H9 (cell line): Measurements from ENCODE around the gene MGRN1. TPM values are rescaled to one million over a fixed set of nuclear protein-coding genes. Genes with fewer than 3 reads are reported as not detected.

Source experiments
- DNase-seq: peaks from one replicate; pipeline ENCODE4 v3.0.0-alpha.2; 2017
- H2AFZ ChIP-seq: one replicate; pipeline ENCODE4 v1.6.1; 2013; ENCODE audit warnings: mild to moderate bottlenecking, low read length, control low read depth, moderate library complexity
- H2AK5ac ChIP-seq: 2 replicates; pipeline ENCODE4 v1.6.1; 2013; ENCODE audit warnings: low read length, control low read depth, mixed read lengths; ENCODE audit not compliant: insufficient read length
- H2BK120ac ChIP-seq: one replicate; pipeline ENCODE4 v1.6.1; 2013; ENCODE audit warnings: low read depth, mild to moderate bottlenecking, low read length, control low read depth, inconsistent platforms; ENCODE audit not compliant: poor library complexity, severe bottlenecking
- H2BK12ac ChIP-seq: 2 replicates; pipeline ENCODE4 v1.6.1; 2013; ENCODE audit warnings: low read length, control low read depth, mixed read lengths, low read depth; ENCODE audit not compliant: insufficient read length
- H2BK15ac ChIP-seq: 2 replicates; pipeline ENCODE4 v1.6.1; 2013; ENCODE audit warnings: low read depth, low read length, control low read depth
- H2BK20ac ChIP-seq: one replicate; pipeline ENCODE4 v1.6.1; 2013; ENCODE audit warnings: low read depth, mild to moderate bottlenecking, low read length, control low read depth, inconsistent platforms; ENCODE audit not compliant: poor library complexity, severe bottlenecking
- H2BK5ac ChIP-seq: 2 replicates; pipeline ENCODE4 v1.6.1; 2013; ENCODE audit warnings: low read length, control low read depth, mixed read lengths; ENCODE audit not compliant: insufficient read length
- H3K14ac ChIP-seq: 2 replicates; pipeline ENCODE4 v1.6.1; 2013; ENCODE audit warnings: low read length, control low read depth; ENCODE audit not compliant: insufficient read depth
- H3K18ac ChIP-seq: 2 replicates; pipeline ENCODE4 v1.6.1; 2013; ENCODE audit warnings: low read depth, mild to moderate bottlenecking, mixed read lengths, low read length, control low read depth; ENCODE audit not compliant: insufficient read length
- H3K23ac ChIP-seq: 2 replicates; pipeline ENCODE4 v1.6.1; 2013; ENCODE audit warnings: low read length, control low read depth, mixed read lengths, low read depth; ENCODE audit not compliant: insufficient read length
- H3K23me2 ChIP-seq: 2 replicates; pipeline ENCODE4 v1.6.1; 2013; ENCODE audit warnings: low read depth, mild to moderate bottlenecking, mixed read lengths, low read length, control low read depth; ENCODE audit not compliant: insufficient read length, poor library complexity, severe bottlenecking
- H3K27ac ChIP-seq: 2 replicates; pipeline ENCODE4 v1.5.1; 2013; ENCODE audit warnings: low read length, control low read depth, mixed read lengths, low read depth; ENCODE audit not compliant: insufficient read length
- H3K27me3 ChIP-seq: 2 replicates; pipeline ENCODE4 v1.6.1; 2013; ENCODE audit warnings: low read length, control low read depth, inconsistent platforms; ENCODE audit not compliant: insufficient read depth
- H3K4ac ChIP-seq: 2 replicates; pipeline ENCODE4 v1.6.1; 2013; ENCODE audit warnings: low read depth, mild to moderate bottlenecking, control low read depth, inconsistent platforms, low read length, moderate library complexity
- H3K4me1 ChIP-seq: 2 replicates; pipeline ENCODE4 v1.6.1; 2013; ENCODE audit warnings: low read length, control low read depth, inconsistent platforms; ENCODE audit not compliant: insufficient read depth
- H3K4me2 ChIP-seq: 2 replicates; pipeline ENCODE4 v1.6.1; 2013; ENCODE audit warnings: low read length, control low read depth, mixed read lengths; ENCODE audit not compliant: insufficient read length, insufficient read depth
- H3K56ac ChIP-seq: 2 replicates; pipeline ENCODE4 v1.6.1; 2013; ENCODE audit warnings: low read depth, mild to moderate bottlenecking, mixed read lengths, low read length, control low read depth; ENCODE audit not compliant: insufficient read length
- H3K79me1 ChIP-seq: 2 replicates; pipeline ENCODE4 v1.6.1; 2013; ENCODE audit warnings: low read depth, mild to moderate bottlenecking, moderate library complexity, low read length, control low read depth, inconsistent platforms; ENCODE audit not compliant: insufficient read depth, poor library complexity, severe bottlenecking
- H3K79me2 ChIP-seq: 2 replicates; pipeline ENCODE4 v1.6.1; 2013; ENCODE audit warnings: low read length, control low read depth, inconsistent platforms; ENCODE audit not compliant: insufficient read depth
- H3K9ac ChIP-seq: 2 replicates; pipeline ENCODE4 v1.6.1; 2013; ENCODE audit warnings: low read length, control low read depth, mixed read lengths; ENCODE audit not compliant: insufficient read length; ENCODE audit errors: extremely low read depth
- H3K9me3 ChIP-seq: one replicate; pipeline ENCODE4 v1.6.1; 2013; ENCODE audit warnings: low read depth, low read length, inconsistent platforms; ENCODE audit not compliant: control insufficient read depth
- H3T11ph ChIP-seq: one replicate; pipeline ENCODE4 v1.6.1; 2013; ENCODE audit warnings: mild to moderate bottlenecking, low read length, control low read depth, inconsistent platforms
- H4K20me1 ChIP-seq: one replicate; pipeline ENCODE4 v1.6.1; 2013; ENCODE audit not compliant: control insufficient read depth, insufficient read length, insufficient read depth
- H4K5ac ChIP-seq: 2 replicates; pipeline ENCODE4 v1.6.1; 2013; ENCODE audit warnings: low read depth, mild to moderate bottlenecking, mixed read lengths, low read length, control low read depth; ENCODE audit not compliant: insufficient read length
- H4K8ac ChIP-seq: replicated peaks from 2 replicates; pipeline ENCODE4 v1.6.1; 2013; ENCODE audit warnings: low read length, control low read depth, mixed read lengths, low read depth; ENCODE audit not compliant: insufficient read length
- H4K91ac ChIP-seq: 2 replicates; pipeline ENCODE4 v1.6.1; 2013; ENCODE audit warnings: low read depth, mild to moderate bottlenecking, moderate library complexity, mixed read lengths, low read length, control low read depth; ENCODE audit not compliant: insufficient read length
- H3K27ac Mint-ChIP-seq, 3 experiments: 2 replicates in 2 of 3; 3 replicates in 1 of 3; pipeline ENCODE4 v1.8.0; 2020 to 2021; ENCODE audit warnings: mixed read lengths in 3 of 3, mild to moderate bottlenecking in 1 of 3, moderate library complexity in 1 of 3
- H3K27me3 Mint-ChIP-seq: 2 replicates; pipeline ENCODE4 v1.8.0; 2021; ENCODE audit warnings: low read depth, mild to moderate bottlenecking, moderate library complexity, mixed read lengths
- H3K36me3 Mint-ChIP-seq, 3 experiments: 2 replicates in 2 of 3; 3 replicates in 1 of 3; pipeline ENCODE4 v1.8.0; 2020 to 2021; ENCODE audit warnings: low read depth in 3 of 3, mixed read lengths in 3 of 3; ENCODE audit not compliant: insufficient read depth in 1 of 3
- H3K4me1 Mint-ChIP-seq, 2 experiments: 2 replicates each; pipeline ENCODE4 v1.8.0; 2020; ENCODE audit warnings: mixed read lengths in 2 of 2
- H3K4me3 Mint-ChIP-seq, 2 experiments: 2 replicates in 1 of 2; 3 replicates in 1 of 2; pipeline ENCODE4 v1.8.0; 2020 to 2021; ENCODE audit warnings: mild to moderate bottlenecking in 2 of 2, mixed read lengths in 2 of 2, moderate library complexity in 1 of 2
- H3K9me3 Mint-ChIP-seq, 2 experiments: 2 replicates in 1 of 2; 3 replicates in 1 of 2; pipeline ENCODE4 v1.8.0; 2020; ENCODE audit warnings: mild to moderate bottlenecking in 2 of 2, mixed read lengths in 2 of 2, moderate library complexity in 1 of 2
- WGBS: extraction: QIAGEN DNeasy Blood & Tissue Kit; methylation state at CpG from one replicate; pipeline ENCODE4 v1.1.7; 2013; ENCODE audit warnings: missing lambda C conversion rate, low lambda C conversion rate, mixed read lengths; ENCODE audit not compliant: insufficient read length; ENCODE audit errors: extremely low coverage; 5-methylcytosine and 5-hydroxymethylcytosine counted together
- total RNA-seq: library from RNA; stranded (reverse); gene quantifications from 2 replicates; pipeline ENCODE4 v1.2.1, GENCODE V29; 2021
- TF ChIP-seq, protein P1 (sequence below): fragments of 200-600 bp; sonication (generic); conservative IDR thresholded peaks from 3 replicates; pipeline ENCODE4 v1.8.0; 2021; ENCODE audit warnings: antibody characterized with exemption, mild to moderate bottlenecking

MGRN1 gene
- total RNA-seq, 1 experiment from 2014 or later, result 91.6 TPM

DNA sequence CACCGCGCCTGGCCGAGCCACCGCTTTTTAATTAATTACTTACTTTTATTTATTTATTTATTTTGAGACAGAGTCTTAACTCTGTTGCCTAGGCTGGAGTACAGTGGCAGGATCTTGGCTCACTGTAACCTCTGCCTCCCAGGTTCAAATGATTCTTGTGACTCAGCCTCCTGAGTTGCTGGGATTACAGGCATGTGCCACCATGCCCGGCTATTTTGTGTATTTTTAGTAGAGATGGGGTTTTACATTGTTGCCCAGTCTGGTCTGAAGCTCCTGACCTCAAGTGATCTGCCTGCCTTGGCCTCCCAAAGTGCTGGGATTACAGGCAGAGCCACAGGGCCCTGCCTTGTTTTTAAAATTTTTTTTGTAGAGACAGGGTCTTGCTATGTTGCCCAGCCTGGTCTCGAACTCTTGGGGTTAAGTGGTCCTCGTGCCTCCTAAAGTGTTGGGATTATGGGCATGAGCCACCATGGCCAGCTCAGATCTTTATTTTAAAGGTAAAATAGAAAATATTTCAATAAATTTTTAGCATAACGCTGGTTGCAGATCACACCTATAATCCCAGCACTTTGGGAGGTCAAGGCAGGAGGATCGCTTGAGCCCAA is 50.4 kb downstream of the MGRN1 start:
- Histone ChIP-seq H2BK20ac (no peak overlapping the region), H3K79me2 (no peaks in the 10 kb centered on the region), H3K27me3 (no peaks in the 10 kb centered on the region), H3K9me3 (no peaks in the 10 kb centered on the region), H3K18ac (no peak overlapping the region), H2BK120ac (no peak overlapping the region), H3K27ac (no peak overlapping the region), H2BK12ac (no peak overlapping the region), H2AK5ac (no peak overlapping the region), H3T11ph (no peak overlapping the region), H3K4me1 (no peaks in the 10 kb centered on the region; the same call in 1 of the 2 replicates), H3K4ac (no peak overlapping the region), H3K23me2 (no peaks in the 10 kb centered on the region), H3K9ac (no peak overlapping the region), H4K91ac (no peak overlapping the region), H2AFZ (no peak overlapping the region), H3K4me2 (no peak overlapping the region), H3K23ac (no peak overlapping the region), H4K8ac (no peak overlapping the region), H2BK5ac (no peak overlapping the region), H4K20me1 (no peaks in the 10 kb centered on the region), H3K14ac (no peak overlapping the region), H3K56ac (no peak overlapping the region), H3K79me1 (no peaks in the 10 kb centered on the region), H4K5ac (no peak overlapping the region), H2BK15ac (no peak overlapping the region)
- H3K9me3 Mint-ChIP-seq, result no peaks in the 10 kb centered on the region
- no peaks in the 10 kb centered on the region for H3K27me3 Mint-ChIP-seq
- TF ChIP-seq, protein P1, sequence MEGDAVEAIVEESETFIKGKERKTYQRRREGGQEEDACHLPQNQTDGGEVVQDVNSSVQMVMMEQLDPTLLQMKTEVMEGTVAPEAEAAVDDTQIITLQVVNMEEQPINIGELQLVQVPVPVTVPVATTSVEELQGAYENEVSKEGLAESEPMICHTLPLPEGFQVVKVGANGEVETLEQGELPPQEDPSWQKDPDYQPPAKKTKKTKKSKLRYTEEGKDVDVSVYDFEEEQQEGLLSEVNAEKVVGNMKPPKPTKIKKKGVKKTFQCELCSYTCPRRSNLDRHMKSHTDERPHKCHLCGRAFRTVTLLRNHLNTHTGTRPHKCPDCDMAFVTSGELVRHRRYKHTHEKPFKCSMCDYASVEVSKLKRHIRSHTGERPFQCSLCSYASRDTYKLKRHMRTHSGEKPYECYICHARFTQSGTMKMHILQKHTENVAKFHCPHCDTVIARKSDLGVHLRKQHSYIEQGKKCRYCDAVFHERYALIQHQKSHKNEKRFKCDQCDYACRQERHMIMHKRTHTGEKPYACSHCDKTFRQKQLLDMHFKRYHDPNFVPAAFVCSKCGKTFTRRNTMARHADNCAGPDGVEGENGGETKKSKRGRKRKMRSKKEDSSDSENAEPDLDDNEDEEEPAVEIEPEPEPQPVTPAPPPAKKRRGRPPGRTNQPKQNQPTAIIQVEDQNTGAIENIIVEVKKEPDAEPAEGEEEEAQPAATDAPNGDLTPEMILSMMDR, result no peak
- peaks cover 2 to 8% of the 10 kb centered on the region in 2 experiments; a peak in 3 of 4 replicates for H3K4me1 Mint-ChIP-seq
- H3K36me3 Mint-ChIP-seq, result peaks cover 0 to 45% (median 5%) of the 10 kb centered on the region in 3 experiments; a peak in 5 of 7 replicates
- H3K4me3 Mint-ChIP-seq, result no peak overlapping the region; a peak in 1 of 5 replicates
- 0 out of 7 replicates have a peak overlapping the region, but pooled peaks of 1 of the 3 experiments have one; percentile 20 for H3K27ac Mint-ChIP-seq
- no peak for DNase-seq
- no CpG with 5 or more reads among the region's 9 CpGs for WGBS
